ENCODE results near the gene NANOS2.

Gene NANOS2

GRCh38 chr19:45913874-45914830 lies at the start of gene NANOS2:
Gene NANOS2, minus strand, starts transcription at chr19:45914778. Its CDS starts 85 bp downstream, at chr19:45914693.
- DNase-seq: no peak

GRCh38 chr19:45962021-45962420 lies 47.4 kb upstream of the NANOS2 start:
- DNase-seq: no peak

DNA sequence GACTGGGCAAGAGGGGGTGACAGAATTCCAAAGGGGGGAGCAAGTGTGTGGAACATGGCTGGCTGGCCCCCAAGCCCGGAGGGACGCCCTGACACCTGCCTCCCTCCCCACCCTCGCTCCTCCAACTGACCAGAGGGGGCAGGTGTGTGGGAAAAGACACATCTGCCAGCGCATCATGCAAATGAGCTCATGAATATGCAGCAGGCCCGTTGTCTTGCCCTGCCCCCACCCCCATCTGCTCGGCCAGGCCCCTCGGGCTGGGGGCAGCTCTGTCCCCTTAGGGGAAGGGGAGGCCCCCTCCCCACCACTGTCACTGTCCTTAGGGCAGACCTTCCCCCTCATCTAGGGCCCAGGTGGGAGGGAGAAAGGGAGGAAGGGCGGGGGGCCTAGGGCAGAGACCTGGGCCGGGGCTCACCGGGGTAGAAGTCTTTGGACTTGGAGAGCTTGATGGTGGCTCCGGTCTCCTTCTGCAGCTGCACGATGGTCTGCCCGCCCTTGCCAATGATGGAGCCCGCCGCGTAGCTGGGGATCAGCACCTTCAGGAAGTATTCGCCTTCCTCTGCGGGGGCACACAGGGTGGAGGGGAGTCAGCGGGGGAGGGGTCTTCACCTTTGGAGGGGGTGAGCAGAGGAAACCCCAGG lies 46.1 kb upstream of the NANOS2 start:
- no peak for DNase-seq

DNA sequence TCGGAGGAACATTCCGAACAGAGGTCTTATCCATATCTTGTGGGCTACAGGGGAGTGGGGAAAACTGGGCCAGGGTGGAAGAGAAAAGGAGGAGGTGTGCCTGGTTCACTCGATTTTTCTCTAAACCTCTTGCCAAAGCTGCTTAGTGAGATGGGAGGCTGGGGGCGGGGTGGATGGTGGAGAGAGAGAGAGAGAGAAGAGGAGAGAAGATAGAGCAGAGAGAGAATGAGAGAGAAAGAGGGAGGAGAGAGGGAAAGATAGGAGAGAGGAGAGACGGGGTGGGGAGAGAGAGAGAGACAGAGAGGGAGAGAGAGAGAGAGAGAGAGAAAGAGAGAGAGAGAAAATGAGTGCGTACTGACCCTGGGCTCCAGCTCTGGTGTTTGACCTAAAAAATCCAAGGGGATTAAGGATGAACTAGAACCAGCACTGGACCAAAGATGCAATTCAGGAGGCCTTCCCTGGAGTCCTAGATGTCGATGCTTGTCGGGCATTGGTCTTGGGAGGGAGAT lies 45.0 kb upstream of the NANOS2 start:
- DNase-seq: no peak

DNA sequence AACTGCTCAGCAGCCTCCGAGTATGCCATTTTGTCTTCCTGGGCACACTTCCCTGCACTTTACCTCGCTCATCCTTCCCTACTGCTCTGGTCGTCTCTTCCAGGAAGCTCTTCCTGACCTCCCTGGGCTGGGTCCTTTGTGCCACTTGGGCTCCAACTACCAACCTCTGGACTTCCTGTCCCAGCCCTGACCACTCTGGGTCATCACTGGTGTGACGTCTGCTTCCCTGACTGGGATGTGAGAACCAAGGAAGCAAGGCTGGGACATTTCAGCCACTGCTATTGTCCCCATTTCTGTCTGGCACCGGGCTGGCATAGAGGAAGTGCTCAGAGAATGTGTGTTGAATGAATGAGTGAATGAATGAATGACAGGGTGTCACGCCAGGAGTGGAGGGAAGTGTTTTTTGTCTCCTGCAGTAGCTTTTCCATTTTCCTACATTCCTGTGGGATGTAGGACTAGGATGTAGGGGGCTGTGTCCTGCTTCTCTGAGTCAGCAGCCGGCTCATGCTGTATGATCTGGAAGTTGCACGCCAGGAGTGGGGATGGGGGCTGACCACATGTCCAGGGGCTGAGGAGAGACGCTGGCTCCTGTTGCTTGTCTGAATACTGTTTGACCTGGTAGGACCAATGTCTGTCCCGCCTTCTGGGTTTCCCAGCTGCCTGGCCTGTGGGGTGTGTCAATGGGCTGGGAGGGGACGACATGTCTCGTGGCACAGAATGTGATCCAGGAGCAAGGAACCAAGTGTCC lies 44.4 kb upstream of the NANOS2 start:
- no peak for DNase-seq

- DNase-seq: no peak
Observed at GRCh38 chr19:45958320-45958719, 43.7 kb upstream of the NANOS2 start.

DNA sequence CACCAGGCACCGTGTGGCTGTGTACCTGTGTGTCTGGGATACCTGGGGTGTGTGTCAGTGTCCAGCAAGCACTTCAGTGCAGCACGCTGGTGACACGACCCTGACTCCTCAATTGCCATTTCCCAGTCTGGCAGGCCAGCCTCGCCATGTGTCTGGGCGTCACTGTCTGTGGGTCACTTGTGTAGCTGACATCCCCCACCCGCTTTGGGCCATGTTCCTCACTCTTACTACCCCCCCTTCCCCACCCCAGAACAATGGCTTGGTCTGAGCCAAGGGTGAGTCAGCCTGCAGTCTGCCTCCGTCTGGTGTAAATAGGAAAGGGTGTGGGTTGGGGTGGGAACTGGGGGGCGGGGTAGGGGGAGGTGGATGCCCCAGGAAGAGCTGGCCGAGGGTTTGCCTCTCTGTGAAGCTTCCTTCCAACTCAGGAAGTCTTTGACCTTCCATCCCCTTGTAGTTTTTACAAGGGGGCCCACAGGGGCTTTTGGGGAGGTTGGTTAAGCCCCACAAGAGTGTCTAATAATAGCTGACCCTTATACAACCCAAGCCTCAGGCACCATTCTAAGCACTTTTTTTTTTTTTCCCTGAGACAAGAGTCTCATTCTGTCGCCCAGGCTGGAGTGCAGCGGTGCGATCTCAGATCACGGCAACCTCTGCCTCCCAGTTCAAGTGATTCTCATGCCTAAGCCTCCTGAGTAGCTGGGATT lies 41.5 kb upstream of the NANOS2 start:
- DNase-seq: no peak

DNA sequence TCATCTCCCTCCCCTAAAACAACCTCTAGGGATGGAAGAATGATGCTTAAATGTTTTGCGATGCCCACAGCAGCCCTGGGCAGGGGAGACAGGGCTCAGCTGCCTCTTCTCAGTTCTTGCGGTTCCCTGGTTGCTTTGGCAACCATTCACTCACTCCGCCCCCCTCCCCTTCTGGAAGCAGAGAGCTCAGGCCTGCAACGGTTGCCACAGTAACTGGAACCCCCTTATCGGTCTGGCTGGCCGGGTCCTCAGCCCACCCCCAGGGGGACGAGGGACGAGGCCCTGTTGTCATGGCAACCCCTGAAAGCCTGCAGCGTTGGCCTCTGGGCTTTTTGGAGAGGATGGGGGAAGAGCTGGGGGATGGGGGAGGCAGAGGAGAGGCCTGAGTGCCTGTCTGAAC lies 39.6 kb upstream of the NANOS2 start:
- no peak for DNase-seq

- no peak for DNase-seq
Observed at GRCh38 chr19:45953676-45954075, 39.1 kb upstream of the NANOS2 start.

DNA sequence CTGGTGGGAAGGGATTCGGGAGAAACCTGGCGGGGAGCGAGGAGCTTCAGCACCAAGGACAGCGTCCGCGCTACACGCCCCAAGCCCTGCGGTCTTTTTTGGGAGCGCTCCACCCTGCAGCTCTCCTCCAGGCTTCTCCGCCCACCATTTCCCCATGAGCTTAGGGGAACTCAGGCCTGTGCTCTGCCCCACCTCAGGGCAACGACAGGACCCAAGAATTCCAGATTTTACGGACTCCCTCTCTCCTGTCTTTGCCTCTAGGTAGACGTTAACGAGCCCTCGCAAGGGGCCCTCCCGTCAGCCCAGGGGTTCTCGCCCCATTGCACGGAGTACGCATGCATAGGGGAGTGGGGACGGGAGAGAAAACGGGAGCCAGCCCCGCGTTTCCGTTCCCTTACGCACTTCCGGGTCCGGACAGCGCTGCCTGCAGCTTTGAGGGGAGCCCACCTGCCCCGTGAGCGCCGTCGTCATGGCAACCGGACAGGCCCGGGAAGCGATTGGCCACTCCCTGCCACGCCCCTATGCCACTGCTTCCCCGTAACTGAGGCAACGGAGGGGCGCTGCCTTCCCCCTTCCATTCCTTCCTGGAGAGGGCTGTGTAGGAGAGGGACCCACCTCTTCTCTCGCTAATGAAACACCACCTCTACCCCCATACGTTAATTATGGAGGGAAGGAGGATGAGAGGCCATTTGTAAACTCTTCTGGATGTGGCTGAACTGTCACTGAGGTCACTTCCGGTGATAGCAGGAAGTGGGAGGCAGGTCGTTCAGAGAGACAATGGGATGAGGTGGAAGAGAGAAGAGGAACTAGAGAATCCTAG lies 38.3 kb upstream of the NANOS2 start:
- DNase-seq: peak; percentile 59

- no peak for DNase-seq
Observed at GRCh38 chr19:45952341-45952685, 37.7 kb upstream of the NANOS2 start.

- DNase-seq: no peak
Observed at GRCh38 chr19:45947926-45948325, 33.3 kb upstream of the NANOS2 start.

DNA sequence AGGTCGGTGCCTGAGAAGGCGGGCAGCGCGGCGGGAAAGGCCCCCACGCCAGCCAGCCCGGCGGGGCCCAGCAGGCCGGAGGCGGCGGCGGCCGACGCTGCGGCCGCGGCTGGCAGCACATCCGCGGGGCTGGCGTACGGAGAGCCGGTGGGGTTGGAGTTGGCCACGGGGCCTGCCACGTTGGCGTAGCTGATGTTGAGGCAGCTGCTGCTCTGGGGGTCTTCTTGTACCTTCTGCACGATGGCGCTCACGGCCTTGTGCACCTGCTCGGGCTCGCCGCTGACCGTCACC lies 25.9 kb upstream of the NANOS2 start:
- no peak for DNase-seq

GRCh38 chr19:45939792-45940514 lies 25.4 kb upstream of the NANOS2 start:
- DNase-seq: no peak

GRCh38 chr19:45938733-45939319 lies 24.2 kb upstream of the NANOS2 start:
- DNase-seq: no peak

DNA sequence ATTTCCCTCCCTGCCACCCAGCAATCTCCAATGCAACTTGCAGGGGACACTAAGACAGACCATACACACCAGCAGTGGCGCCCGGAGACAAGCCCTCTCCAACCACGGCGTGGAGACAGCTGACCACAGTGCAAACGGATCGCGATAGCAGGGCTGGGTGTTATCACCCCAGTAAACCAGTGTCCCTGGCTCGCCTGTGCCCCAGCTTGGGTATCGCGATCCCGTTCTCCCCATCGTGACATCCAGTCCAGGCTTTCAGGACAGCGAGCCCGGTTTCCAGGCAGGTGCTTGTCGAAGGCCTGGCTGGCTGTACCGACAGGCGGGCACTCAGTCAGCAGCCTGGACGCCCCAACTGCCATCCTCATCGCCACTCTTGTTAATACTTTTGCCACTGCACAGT lies 20.7 kb upstream of the NANOS2 start:
- DNase-seq: no peak

DNA sequence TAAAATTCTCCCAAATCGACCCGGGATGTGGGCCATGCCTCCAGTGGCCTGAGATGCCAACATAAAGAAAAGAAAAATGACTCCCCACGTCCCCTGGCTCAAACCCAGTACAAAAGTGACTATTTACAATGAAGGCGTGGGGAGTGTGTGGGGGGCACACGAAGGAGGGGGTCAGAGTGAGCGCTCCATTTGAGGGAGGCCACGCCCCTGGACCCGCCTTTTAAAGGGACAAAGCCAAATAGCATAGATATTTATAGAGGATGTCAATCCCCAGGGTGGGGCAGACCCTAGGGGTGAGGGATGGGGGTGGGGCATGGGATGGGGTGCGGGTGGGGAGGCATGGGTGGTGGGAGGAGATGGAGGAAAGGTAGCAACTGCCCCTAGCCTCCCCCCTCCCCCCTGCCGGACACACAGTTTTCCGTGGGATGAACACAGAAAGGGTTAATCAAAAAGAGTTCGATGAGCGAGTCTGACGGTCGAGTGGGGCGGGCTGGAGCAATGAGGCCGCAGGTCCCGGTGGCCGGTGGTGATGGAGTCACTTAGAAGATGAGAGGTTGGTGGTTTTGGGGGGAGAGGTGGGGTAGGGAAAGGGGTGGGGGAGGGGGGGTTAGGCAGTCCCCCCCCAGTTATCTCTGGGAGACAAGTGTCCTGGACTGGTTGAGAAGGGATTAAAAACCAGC lies 20.1 kb upstream of the NANOS2 start:
- DNase-seq: no peak

GRCh38 chr19:45933759-45934158 lies 19.2 kb upstream of the NANOS2 start:
- no peak for DNase-seq

- no peak for DNase-seq
Observed at GRCh38 chr19:45931055-45931454, 16.5 kb upstream of the NANOS2 start.

- DNase-seq: no peak
Observed at GRCh38 chr19:45929247-45929646, 14.7 kb upstream of the NANOS2 start.

All from CD4-positive, alpha-beta T cell treated with Interleukin-17A for 4 hours (primary cell).